ENCODE results near the gene KIAA0825.

DNA sequence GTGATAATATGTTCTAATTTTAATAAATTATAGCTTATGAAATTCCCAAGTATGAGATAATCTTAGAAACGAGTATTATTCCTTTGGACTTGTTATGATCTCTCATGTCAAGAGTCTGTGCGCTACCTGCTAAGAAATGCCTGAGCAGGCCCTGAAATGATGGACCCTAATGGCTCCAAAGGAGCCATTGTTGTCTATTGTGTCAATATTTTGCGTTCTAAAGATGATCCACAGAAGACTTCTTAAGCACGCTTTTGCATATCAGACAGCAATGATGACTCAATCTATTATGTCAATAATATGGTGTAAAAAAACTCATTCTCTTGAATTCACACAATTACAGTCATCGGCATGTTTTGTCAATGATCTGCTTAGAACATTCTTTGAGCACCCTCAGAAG lies 306.1 kb downstream of the KIAA0825 start:
- TF ChIP-seq EZH2 (IDR thresholded peaks at IDR 0.05; ENCODE audit: insufficient read depth, poor library complexity, severe bottlenecking) (no peak), EZH2phosphoT487 (IDR thresholded peaks at IDR 0.05; ENCODE audit: insufficient read depth, low read depth) (no peak)
